ENCODE results near the gene CRB1.

GRCh38 chr1:197471248-197471985 is 203.4 kb downstream of the CRB1 start:
- no peak for TF ChIP-seq EZH2phosphoT487 (IDR thresholded peaks at IDR 0.05; ENCODE audit: borderline replicate concordance, low read length)
- TF ChIP-seq, protein P1, sequence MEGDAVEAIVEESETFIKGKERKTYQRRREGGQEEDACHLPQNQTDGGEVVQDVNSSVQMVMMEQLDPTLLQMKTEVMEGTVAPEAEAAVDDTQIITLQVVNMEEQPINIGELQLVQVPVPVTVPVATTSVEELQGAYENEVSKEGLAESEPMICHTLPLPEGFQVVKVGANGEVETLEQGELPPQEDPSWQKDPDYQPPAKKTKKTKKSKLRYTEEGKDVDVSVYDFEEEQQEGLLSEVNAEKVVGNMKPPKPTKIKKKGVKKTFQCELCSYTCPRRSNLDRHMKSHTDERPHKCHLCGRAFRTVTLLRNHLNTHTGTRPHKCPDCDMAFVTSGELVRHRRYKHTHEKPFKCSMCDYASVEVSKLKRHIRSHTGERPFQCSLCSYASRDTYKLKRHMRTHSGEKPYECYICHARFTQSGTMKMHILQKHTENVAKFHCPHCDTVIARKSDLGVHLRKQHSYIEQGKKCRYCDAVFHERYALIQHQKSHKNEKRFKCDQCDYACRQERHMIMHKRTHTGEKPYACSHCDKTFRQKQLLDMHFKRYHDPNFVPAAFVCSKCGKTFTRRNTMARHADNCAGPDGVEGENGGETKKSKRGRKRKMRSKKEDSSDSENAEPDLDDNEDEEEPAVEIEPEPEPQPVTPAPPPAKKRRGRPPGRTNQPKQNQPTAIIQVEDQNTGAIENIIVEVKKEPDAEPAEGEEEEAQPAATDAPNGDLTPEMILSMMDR (IDR thresholded peaks at IDR 0.05; ENCODE audit: low read depth, low read length, poor library complexity, severe bottlenecking): no peak

Data from DOHH2 (cell line).